Germinal center (tissue), 1 donor: Measurements from ENCODE around the gene UBE2H.
"Not testable (repeated sequence)": the region's sequence is repeated elsewhere in the genome, so short reads cannot be mapped to it uniquely, and the experiment has no call there.

Experiments
- DNase-seq: peaks from one replicate; pipeline ENCODE4 v3.0.0; 2012; ENCODE audit warnings: mixed read lengths, low spot score

UBE2H gene

DNA sequence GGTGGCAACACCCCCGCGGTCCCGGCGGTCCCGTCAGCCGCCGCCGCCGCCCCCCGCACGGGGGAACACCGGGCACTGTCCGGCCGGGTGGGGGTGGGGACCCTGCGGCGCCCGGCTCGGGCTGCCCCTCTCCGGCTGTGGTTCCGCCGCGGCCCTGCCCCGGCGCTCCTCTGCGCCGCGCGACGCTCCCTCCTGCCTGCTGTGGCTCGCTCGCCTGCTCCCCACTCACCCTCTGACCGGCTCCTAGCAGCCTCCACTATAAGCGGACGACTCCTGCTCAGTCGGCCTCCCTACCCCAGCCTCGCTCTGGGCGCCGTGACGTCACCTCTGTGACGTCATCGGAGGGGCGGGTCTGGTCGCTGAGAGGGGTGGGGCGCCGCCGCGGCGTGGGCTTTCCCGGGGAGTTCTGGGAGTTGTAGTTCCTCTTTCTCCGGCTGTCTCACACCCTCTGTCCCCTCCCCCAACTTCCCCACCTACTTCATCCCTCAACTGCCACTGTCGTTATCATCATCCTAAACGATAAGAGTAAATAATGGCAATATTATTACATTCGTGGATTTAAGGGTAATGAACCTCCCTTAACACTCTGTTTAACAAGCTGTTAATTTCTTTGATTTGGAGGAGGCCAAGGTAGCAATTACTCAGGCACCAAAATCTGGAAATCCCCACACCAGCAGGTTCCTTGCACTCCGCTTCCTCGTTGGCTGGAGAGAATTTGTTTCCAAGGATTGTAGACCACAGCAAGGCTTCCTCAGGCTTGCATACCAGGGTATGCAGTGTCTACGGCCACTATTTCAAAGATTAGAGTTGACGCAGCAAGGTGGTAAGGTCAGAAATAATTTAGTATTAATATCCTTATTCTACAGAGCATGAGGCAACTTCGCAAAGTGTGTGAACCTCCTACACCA lies at the start of gene UBE2H:
Gene UBE2H, minus strand, starts transcription at position 308 of the 908 bp plus-strand sequence. CDS start 405 bp downstream, outside the sequence.
- DNase-seq = peak; percentile 95

DNA sequence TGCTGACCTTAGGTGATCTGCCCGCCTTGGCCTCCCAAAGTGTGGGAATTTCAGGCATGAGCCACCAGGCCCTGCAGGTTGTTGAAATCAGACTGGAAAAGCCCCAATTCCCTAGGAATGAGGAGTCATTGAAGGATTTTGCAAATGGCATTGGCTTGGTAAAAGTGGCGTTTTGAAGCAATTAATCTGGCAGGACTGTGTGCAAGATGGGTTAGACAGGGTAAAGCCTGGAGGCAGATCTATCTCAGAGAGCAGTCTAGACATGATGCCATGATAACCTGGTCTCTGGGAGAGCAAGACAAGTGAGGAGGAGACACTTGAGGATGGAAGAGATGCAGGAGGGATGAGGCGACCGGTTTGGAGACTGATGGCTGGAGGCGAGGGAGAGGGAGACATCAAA lies 45.7 kb upstream of the UBE2H start:
- no peak for DNase-seq

DNA sequence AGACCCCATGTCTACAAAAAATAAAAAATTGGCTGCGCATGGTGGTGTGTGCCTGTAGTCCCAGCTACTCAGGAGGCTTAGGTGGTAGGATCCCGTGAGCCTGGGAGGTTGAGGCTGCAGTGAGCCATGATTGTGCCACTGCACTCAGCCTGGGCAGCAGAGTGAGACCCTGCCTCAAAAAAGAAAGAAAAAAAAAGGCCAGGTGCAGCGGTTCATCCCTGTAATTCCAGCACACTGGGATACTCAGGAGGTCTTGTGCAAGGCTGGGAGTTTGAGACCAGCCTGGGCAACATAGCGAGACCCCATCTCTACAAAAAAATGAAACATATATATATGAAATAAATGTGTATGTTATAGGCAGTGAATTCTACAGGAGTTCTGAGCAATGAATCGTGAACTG lies 44.5 kb upstream of the UBE2H start:
- DNase-seq = no peak

DNA sequence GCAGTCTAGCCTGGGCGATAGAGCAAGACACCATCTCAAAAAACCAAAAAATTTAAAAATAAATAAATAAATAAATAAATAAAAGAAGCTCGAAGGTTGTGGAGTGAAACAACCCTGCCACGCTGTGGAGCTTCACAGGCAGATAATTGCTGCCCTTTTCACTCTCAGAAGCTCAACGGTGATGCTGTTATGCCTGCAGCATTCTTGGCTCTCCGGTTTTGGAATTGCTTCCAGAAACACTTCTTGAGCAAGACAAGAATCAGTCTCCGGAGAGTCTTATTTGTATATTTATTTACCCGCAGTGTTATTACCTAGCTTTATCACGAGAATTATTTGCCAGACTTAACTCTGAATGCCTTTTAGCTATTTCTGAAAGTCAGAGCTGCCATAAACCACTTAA lies 40.5 kb upstream of the UBE2H start:
- no peak for DNase-seq

DNA sequence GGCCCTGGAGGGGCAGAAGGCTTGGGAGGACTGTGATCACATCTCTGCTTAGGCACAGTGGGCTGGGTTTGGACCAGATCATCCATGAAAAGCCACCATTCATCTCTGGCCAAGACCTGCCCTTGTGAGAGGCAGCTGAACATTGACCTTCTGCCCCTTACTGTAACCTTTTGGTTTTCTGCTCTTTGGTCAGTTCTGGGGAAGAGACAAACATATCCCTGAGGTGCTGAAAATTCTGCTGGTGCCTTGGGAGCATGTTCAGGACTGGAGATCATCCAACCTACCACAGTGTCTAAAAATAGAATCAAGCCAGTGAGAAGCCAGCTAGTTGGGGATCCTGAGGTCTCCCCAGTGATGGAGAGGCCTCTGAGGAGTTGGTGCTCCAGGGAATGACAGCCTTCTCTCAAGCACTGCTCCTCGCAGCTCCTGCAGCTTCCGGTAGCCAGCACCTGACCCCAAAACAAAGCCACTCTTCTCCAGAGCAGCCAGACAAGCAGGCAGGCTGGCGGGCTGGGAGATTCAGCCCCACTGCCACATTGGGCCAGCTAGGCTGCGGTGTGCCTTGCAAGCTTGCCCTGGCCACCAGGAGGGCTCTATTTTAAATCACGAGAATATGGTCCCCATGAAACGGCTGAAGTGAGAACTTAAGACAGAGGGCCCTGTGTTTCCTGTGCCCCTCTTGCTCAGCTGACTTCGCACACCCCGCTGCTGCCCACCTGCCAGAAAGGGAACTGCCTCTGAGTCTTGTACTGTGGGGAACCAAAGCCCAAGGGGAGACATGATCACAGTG lies 37.8 kb upstream of the UBE2H start:
- peak; percentile 23 for DNase-seq

DNA sequence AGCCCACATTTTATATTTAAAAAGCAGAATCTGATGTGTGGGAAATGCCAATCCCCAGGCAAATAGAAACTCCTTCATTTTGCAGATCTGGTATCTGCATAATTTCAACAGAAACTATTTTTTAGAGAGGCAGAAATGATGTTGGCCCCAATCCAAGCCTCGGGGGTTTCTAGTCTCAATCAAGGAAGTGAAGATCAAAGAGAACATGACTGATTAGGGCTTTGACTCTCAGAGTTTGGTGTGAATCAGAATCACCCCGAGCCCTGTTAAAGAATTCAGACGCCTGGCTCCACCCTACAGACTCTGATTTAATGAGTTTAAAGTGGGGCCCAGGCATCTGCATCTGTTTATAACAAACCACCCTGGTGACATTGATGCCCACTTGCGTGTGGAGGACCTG lies 36.7 kb upstream of the UBE2H start:
- DNase-seq = no peak

DNA sequence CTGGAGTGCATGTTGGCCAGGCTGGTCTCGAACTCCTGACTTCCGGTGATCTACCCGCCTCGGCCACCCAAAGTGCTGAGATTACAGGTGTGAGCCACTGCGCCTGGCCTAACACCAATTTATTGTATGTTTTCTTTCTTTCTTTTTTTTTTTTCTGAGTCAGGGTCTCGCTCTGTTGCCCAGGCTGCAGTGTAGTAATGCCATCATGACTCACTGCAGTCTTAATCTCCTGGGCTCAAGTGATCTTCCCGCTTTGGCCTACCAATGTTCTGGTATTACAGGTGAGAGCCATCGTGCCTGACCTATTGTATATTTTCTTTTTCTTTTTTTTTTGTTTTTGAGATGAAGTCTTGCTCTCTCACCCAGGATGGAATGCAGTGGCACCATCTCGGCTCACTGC lies 33.8 kb upstream of the UBE2H start:
- no peak for DNase-seq

DNA sequence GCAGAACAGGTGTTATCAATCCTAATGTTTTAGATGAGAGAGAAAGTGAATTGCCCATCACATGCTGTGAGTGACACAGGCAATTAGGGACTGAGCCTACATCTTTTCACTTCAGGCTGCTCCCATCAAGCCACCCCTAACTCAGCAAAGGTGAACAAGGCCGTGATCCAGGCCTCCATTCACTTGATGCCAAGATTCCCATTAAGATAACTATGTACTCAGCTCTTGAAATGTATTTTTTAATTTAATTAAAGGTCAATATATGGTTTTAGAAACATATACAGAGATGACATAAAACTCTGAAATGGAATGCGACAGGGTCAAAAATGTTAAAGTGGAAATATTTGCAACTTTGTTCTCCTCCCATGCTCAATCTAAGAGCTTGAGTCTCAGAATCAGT lies 27.9 kb upstream of the UBE2H start:
- no peak for DNase-seq

DNA sequence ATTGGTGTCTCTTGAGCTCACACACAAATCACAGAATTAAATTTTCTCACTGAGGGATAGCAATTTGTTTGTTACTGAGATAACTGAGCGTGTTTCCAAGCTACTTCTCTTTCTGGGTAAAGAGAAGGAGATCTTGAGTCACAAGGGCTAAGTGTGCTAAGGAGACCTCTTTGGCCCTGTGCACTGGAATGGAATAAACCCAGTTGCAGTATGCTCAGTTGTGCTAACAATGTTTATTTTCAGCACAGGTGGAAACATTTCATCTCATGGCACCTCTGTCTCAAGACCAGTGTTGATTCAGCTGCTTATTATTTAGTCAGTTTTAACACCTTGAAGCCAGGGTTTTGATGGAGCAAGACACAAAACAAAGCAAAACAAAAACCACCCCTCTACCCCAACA lies 22.5 kb upstream of the UBE2H start:
- DNase-seq = no peak

DNA sequence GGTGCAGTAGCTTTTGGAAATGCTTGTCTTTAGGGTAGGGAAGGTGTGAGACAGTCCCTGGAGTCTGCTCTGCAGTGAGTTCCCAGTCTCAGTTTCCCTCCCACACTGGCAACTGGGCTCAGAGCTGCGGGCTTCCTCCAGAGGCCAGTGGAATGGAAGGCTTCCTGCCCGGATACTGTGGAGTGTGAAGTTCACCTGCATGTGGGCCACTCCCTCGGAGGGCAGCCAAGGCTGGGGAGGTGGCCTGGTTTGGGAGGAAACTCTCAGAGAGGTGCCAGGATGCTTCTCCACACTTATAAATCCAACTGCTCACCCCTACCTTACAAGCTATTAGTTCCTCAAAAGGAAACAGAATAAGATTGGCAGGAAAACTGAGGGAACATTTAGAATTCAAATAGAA lies 18.1 kb upstream of the UBE2H start:
- no peak for DNase-seq

DNA sequence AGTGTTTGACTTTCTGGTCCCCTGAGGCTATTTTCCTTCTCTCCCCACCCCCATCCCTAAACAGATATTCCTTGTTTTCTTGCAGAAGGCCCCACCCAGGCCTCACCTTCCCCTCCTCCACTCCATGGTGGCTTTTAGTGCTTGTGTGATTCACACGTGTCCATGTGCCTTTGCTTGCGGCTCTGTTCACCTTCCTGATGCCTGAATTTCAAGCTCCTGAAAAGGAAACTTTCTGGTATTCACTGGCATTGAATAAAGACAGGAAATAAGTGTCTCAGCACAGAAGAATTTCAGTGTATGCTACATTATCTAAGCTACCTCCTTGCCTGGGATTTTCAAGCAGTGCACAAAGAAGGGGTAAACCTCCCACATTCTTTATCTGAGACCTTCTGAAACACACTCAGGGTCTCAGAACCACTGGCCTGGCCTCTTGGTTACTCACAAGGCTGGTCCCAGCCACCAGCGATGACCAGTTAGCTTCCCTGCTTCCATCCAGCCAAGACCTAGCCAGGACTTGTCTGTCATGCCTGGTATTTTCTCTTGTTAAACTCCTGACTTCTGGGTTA lies 17.2 kb upstream of the UBE2H start:
- no peak for DNase-seq

DNA sequence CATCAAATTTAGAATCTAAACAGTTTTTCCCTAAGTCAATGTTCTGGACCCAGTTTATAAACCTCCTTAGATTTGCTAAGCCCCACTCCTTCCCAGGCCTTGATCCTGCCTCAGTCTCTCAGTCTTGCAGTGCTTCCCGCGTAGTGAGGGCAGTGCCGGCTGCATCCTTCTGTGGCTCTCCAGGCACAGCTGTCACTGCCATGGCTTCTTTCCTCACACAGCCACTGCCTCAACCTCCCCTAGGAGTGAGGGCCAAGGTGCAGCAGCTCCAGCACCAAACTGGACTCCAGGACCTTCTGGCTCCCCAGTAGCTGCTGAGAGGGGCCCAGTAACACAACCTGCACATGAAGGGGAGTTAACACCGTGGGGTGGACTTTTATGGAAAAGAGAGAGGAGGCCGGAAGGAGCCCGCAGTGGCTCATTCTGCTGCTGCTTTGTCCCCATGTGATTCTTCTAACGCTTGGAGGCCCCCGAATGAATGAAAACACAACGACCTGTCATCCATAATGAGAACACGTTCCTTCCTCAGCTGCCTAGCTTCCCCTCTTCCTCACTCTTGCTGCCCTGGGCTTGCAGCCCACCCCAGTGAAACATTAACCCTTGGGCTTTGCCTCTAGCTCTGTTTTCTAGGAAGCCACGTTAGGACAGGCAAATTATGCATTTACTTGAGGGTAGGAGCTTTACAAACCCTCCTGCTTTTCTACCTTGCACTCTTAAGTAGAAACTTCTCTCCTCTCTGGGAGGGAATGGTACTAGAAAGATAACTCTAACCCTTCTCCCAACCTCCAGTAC lies 16.0 kb upstream of the UBE2H start:
- no peak for DNase-seq

DNA sequence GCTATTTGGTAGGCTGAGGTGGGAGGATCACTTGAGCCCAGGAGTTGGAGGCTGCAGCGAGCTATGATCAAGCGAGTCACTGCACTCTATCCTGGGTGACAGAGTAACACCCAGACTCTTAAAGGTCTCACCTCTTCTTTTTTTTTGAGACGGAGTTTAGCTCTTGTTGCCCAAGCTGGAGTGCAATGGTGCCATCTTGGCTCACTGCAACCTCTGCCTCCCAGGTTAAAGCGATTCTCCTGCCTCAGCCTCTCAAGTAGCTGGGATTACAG lies 7.4 kb upstream of the UBE2H start:
- not testable (repeated sequence) for DNase-seq

DNA sequence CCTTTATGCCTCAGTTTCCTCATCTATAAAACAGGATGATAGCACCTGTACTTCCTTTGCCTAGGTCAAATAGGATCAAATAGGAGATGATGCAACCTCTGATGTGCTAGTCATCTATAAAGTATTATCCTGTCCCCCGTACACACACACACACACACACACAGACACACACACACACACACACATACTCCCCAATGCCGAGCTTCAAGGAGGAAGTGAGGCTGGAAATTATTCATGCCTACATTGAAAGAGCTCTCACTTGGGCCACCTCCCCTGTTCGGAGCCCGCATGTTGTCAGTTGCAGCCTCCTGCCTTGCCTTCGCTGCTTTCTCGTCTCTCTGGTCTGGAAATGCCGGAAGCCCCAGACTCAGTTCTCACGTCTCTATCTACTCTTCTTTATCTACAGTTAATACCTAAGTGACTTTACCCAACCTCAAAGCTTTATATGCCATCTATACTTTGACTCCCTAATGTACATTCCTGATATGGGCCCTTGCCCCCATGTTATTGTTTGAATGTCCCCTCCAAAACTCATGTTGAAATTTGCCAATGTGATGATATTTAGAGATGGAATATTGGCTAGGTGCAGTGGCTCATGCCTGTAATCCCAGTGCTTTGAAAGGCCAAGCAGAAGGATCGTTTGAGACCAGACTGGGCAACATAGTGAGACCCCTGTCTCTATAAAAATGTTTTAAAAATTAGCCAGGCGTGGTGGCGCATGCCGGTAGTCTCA lies 6.9 kb upstream of the UBE2H start:
- DNase-seq = no peak

DNA sequence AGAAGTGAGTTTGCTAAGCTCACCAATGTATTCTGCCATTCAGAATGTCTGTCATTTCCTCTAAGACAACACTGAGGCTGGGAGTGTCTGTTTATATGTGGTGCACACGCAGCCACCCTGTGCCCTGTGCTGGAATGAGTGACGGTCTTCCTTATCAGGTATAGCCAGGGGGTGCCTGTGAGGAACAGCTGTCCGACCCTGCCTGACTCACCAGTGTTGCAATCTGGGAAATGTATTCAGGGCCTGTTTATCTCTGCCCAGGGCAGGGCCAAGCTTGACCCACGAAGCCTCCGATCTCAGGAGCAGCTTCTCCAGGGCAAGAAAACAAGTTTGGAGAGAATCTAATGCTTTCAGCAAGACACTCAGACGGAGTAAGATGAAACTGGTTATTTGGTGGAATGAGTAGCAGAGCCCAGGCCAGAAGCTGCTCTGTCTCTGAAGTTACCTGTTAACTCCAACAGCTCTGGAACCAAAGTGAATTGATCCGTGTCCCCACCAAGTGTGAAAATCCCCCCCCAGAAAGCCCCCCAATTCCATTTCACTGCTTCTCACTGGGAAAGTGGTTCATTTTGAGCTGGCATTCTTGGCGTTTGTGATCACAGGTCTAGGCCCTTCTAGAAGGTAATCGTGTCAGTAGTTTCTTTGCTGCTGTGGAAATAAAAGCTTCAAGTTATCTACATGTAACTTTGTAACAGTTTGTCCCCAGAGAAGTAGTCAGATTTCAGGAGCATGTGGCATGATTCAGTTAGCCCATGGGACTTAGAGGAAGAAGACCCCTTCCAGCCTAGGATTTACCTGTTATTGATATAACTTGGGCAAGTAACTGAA lies 6.1 kb upstream of the UBE2H start:
- DNase-seq = no peak

DNA sequence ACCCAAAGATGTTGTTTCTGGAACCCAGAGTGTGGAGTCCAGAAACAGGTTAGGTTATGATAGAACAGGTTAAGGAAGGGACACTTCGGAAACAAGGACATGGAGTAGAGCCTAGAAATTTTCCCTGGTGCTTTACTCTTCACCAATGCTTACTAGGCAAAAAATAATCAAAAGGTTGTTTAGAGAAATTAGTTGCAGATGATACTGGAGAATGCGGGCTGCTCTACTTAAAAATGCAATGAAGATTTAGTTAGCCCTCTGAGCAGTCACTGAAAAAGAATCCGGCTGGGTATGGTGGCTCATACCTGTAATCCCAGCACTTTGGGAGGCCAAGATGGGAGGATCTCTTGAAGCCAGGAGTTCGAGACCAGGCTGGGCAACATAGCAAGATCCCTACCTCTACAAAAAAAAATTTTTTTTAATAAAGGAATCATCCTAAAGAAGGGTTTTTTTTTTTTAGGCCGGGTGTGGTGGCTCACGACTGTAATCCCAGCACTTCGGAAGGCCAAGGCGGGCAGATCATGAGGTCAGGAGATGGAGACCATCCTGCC lies 3.3 kb upstream of the UBE2H start:
- DNase-seq = no peak

DNA sequence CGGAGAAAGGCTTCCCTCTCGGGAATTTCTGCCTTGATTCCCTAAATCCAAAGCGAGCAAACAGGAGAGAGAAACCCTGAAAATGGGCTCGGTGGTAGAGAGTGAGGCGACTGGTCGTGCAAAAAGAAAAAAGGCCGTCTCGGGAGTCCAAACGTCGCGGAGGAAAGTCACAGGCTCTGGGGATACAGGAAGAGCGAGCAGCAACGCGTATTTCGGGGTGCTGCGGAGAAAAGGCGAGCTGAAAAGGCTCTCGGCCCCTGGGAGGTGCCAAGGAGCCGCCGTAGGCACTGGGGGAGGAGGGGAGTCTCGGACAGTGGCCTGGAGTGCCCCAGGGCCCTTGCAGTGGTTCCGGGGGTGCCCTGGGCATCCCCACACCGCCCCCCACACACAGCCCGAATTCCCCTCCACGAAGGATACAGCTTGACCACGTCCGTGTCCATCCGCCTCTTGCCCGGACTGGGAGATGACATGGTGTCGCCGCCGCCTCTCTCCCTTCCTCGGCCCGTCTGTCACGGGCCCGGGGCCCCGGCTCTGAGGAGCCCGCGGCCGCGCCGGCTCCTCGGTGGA lies 591 bp downstream of the UBE2H start:
- DNase-seq = peak; percentile 60

DNA sequence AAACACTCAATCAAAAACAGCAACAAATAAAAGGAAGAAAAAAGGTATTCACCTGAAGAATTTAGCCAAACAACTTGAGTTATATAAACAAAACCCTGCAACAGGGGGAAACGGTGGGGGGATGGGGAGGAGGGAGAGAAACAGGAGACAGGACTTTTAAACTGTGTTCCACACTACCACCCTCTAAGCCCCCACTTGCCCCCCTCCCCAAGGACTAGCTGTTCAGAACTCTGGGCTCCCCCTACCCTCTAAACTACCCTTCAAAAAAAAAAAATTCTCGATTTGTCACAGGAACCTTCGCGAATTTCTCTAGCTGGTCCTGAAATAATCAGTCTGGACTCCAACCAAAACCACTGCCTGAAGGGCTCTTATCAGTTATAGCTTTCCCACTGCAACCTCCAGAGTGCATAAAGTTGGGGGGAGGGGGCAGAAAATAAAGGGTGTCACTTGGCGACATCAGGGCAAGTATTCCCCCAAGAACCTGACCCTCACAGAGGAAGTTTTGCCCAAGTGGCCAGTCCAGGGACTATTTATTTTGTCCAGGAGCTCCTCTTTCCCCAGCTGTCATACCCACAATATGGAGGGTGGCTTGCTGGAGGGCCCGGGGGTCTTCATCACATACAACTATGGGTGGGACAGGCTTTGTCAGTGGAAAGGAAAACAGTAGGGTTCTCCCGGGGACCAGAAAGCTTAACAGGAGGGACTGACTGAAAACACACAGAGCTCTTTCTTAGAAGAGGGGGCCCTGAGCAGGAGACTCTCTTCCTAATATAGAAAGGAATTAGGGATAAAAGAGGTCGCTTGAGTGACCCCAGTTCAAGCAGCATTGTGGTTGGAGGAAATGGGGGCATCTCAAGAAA lies 1.3 kb downstream of the UBE2H start:
- peak; percentile 24 for DNase-seq

DNA sequence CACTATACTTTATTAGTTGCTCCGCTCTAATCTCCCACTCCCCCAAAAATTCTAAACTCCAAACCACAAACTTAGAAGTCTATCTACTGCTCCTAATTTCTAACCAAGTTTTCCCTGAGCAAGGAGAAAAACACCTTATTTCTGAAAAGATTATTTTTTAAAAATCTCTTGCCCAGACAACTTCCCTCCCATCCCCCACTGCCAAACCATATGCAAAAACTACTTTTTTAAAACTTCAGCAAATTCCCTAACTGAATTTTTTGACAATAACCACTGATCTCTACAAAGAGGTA lies 1.9 kb downstream of the UBE2H start:
- DNase-seq = no peak
